MCF 10A (cell line): Measurements from ENCODE around the gene PSD2. TPM values are rescaled to one million over a fixed set of nuclear protein-coding genes. Genes with fewer than 3 reads are reported as not detected.

ENCODE experiments used
- BruUV-seq: library from RNA; stranded (reverse); fragments of 400-500 nt; replicated peaks from 2 replicates; lab custom pipeline; 2021; lab: Mats Ljungman, UMichigan
- CTCF ChIA-PET: fragments of 300-600 bp; sonication (Branson Sonifier 250); formaldehyde crosslinking; extraction: SDS; loops from one replicate; lab custom pipeline; 2021; ENCODE audit warnings: antibody characterized with exemption, inconsistent platforms; lab: Yijun Ruan, JAX
- POLR2A ChIA-PET: fragments of 300-600, 350-650 bp; sonication (Branson Sonifier 250); formaldehyde crosslinking; extraction: SDS; loops from one replicate; lab custom pipeline; 2020; ENCODE audit warnings: antibody characterized with exemption, inconsistent platforms; lab: Yijun Ruan, JAX
- DNase-seq: peaks from one replicate; pipeline ENCODE4 v3.0.0-alpha.2; 2018; ENCODE audit not compliant: unreplicated experiment
- H3K27ac Mint-ChIP-seq: one replicate; pipeline ENCODE4 v1.8.0; 2022; ENCODE audit warnings: mild to moderate bottlenecking, low read depth, mixed read lengths; ENCODE audit not compliant: unreplicated experiment
- H3K27me3 Mint-ChIP-seq: one replicate; pipeline ENCODE4 v1.8.0; 2022; ENCODE audit warnings: mixed read lengths; ENCODE audit not compliant: insufficient read depth, unreplicated experiment
- H3K36me3 Mint-ChIP-seq: one replicate; pipeline ENCODE4 v1.8.0; 2022; ENCODE audit warnings: mild to moderate bottlenecking, moderate library complexity, mixed read lengths; ENCODE audit not compliant: insufficient read depth, unreplicated experiment
- H3K4me1 Mint-ChIP-seq: one replicate; pipeline ENCODE4 v1.8.0; 2022; ENCODE audit warnings: mixed read lengths; ENCODE audit not compliant: insufficient read depth, unreplicated experiment
- H3K4me3 Mint-ChIP-seq: one replicate; pipeline ENCODE4 v1.8.0; 2022; ENCODE audit warnings: mild to moderate bottlenecking, moderate library complexity, mixed read lengths; ENCODE audit not compliant: unreplicated experiment
- H3K9me3 Mint-ChIP-seq: one replicate; pipeline ENCODE4 v1.8.0; 2022; ENCODE audit warnings: mixed read lengths; ENCODE audit not compliant: unreplicated experiment
- intact Hi-C: fragments of 100-400 bp; cut with micrococcal nuclease; formaldehyde crosslinking; loops from 2 replicates; pipeline ENCODE4 v1.14.1; 2022
- total RNA-seq: library from RNA; stranded (reverse); gene quantifications from 2 replicates; pipeline ENCODE4 v1.2.3, GENCODE V29; 2022
- TF ChIP-seq, protein P1 (sequence below): fragments of 200-600 bp; IDR thresholded peaks from one replicate; pipeline ENCODE4 v1.8.0; 2022; ENCODE audit warnings: antibody characterized with exemption, mild to moderate bottlenecking; ENCODE audit not compliant: unreplicated experiment

Gene PSD2
- total RNA-seq, 1 experiment from 2014 or later: not detected

DNA sequence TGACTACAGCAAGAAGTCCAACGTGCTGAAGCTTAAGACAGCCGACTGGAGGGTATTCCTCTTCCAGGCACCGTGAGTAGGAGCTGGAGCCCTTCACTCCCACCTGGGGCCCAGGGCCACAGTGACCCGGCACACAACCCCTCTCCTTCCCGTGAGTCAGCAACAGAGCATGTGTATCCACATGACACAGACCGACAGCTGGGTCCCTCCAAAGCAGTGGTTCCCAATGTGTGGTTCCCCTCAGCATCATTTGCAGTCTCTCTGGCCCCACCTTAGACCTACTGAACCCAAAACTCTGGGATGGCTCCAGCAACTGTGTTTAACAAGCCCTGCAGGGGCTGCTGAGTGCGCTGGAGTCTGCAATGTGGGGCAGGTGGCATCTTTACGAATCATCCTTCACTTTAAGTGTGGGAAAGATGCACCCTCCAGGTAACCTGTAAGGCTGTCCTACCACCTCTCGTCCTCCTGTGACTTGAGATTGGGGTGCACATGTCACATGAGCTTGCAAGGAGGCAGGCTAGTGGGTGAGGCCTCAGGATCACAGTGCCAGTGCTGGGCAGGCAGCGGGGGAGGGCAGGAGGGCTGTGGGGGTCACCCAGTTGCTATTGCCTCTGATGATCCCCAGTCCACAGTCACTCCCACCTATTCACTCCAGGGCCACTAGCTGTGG, 42.2 kb downstream of the PSD2 start:
- H3K4me1 Mint-ChIP-seq: no peaks in the 10 kb centered on the region
- peaks cover 51% of the 10 kb centered on the region for H3K27me3 Mint-ChIP-seq
- H3K36me3 Mint-ChIP-seq: no peaks in the 10 kb centered on the region
- ChIA-PET POLR2A (interaction anchor here (0.6 kb wide), 2 partner anchors 35 to 309 kb away, joined by 3 read pairs; no protein-coding TSS in a partner anchor), CTCF (interaction anchor here (0.6 to 2.6 kb wide), 8 partner anchors 12 to 997 kb away, joined by 3 to 24 read pairs (median 3); no protein-coding TSS in a partner anchor)
- no TSS peak for BruUV-seq
- H3K9me3 Mint-ChIP-seq: no peaks in the 10 kb centered on the region
- TF ChIP-seq, protein P1, sequence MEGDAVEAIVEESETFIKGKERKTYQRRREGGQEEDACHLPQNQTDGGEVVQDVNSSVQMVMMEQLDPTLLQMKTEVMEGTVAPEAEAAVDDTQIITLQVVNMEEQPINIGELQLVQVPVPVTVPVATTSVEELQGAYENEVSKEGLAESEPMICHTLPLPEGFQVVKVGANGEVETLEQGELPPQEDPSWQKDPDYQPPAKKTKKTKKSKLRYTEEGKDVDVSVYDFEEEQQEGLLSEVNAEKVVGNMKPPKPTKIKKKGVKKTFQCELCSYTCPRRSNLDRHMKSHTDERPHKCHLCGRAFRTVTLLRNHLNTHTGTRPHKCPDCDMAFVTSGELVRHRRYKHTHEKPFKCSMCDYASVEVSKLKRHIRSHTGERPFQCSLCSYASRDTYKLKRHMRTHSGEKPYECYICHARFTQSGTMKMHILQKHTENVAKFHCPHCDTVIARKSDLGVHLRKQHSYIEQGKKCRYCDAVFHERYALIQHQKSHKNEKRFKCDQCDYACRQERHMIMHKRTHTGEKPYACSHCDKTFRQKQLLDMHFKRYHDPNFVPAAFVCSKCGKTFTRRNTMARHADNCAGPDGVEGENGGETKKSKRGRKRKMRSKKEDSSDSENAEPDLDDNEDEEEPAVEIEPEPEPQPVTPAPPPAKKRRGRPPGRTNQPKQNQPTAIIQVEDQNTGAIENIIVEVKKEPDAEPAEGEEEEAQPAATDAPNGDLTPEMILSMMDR: no peak
- H3K4me3 Mint-ChIP-seq: no peak overlapping the region
- no peak overlapping the region for H3K27ac Mint-ChIP-seq
- no peak for DNase-seq
- intact Hi-C loops: no loop called here

DNA sequence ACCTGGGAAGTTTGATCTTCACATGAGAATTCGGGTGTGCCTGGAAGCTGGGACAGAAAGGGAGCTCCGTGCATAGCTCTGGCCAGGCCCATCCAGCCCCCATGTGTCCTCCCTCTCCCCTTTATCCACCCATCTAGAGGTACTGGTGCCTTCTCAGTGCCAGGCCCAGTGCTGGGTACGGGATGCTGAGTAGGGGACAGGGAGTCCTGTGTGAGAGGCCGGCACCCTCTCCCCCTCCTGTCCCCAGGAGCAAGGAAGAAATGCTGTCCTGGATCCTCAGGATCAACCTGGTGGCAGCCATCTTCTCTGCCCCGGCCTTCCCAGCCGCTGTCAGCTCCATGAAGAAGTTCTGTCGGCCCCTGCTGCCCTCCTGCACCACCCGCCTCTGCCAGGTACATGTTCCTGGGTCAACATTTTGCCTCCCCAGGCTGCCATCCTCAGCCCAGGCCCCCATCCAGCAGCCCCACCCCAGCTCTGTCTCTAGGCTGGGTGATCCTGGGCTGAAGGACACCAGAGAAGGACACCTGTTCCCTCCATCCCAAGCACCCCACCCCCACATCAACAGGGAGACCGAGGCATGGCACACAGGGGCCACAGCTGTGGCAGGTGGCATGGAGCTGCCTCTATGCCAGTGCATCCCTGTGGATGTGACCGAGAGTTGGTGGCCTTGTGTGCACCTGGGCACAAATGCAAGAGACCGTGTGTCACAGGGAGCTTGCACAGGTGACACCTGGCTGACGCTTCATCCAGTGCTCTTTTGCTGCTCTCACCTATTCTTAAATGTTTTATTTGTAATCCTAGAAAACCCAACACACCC, 43.0 kb downstream of the PSD2 start:
- DNase-seq: no peak
- no TSS peak for BruUV-seq
- H3K36me3 Mint-ChIP-seq: no peaks in the 10 kb centered on the region
- peaks cover 51% of the 10 kb centered on the region for H3K27me3 Mint-ChIP-seq
- intact Hi-C loops: no loop called here
- H3K4me1 Mint-ChIP-seq: no peaks in the 10 kb centered on the region
- no peak overlapping the region for H3K4me3 Mint-ChIP-seq
- H3K27ac Mint-ChIP-seq: no peak overlapping the region
- POLR2A ChIA-PET: interaction anchor here (0.6 kb wide), 3 partner anchors 35 to 309 kb away, joined by 3 read pairs; no protein-coding TSS in a partner anchor
- H3K9me3 Mint-ChIP-seq: no peaks in the 10 kb centered on the region
- TF ChIP-seq, protein P1: no peak
- CTCF ChIA-PET: interaction anchor here (0.9 to 2.6 kb wide), 7 partner anchors 12 to 131 kb away, joined by 3 to 24 read pairs (median 3); no protein-coding TSS in a partner anchor

DNA sequence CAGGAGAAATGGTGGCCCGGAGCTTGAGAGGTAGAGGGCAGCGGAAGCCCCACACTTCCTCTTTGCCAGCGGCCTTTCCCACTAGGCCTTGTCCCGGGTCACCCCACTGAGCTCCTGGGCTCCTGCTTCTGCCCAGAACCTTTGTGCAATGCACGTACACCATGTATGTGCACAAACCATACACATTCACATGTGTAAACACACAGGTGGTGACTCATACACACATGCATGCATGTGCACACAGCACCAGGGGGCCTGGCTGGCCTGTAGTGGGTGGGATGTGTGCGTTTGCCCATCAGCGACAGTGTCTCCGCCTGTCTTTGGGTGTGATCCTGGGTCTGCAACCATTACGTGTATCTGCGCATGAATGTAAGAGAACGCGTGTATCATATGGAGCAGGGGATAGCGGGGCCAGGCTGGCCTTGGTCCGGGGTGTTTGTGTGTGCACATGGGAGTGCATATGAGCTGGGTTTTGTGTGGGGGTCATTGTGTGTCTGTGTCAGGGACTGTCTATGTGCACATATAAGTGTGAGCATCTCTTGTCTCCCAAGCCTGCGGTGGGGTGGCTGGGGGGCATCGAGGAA, 43.7 kb downstream of the PSD2 start:
- intact Hi-C loops: no loop called here
- H3K9me3 Mint-ChIP-seq: no peaks in the 10 kb centered on the region
- BruUV-seq: no TSS peak
- H3K27me3 Mint-ChIP-seq: peaks cover 44% of the 10 kb centered on the region
- no peak for DNase-seq
- CTCF ChIA-PET: interaction anchor here (1.1 to 2.6 kb wide), 5 partner anchors 11 to 129 kb away, joined by 3 to 24 read pairs (median 3); no protein-coding TSS in a partner anchor
- POLR2A ChIA-PET: interaction anchor here (0.6 kb wide), 1 partner anchor 172 kb away, joined by 3 read pairs; no protein-coding TSS in a partner anchor
- no peak overlapping the region for H3K4me3 Mint-ChIP-seq
- no peak overlapping the region for H3K27ac Mint-ChIP-seq
- TF ChIP-seq, protein P1: no peak
- H3K4me1 Mint-ChIP-seq: no peaks in the 10 kb centered on the region
- no peaks in the 10 kb centered on the region for H3K36me3 Mint-ChIP-seq
